Measurements from ENCODE around the gene LYPD5. TPM values are rescaled to one million over a fixed set of nuclear protein-coding genes. Genes with fewer than 3 reads are reported as not detected.
"Not testable (repeated sequence)": the region's sequence is repeated elsewhere in the genome, so short reads cannot be mapped to it uniquely, and the experiment has no call there.

The LYPD5 gene
- total RNA-seq, 1 donor from 2014 or later, result 1.3 TPM

GRCh38 chr19:43767316-43767715, 34.9 kb downstream of the LYPD5 start:
- Histone ChIP-seq H3K27me3 (ENCODE audit: low read depth) (peaks cover 10% of the 10 kb centered on the region), H3K27ac (replicated peaks) (no peak overlapping the region)
- intact Hi-C loops (cut with micrococcal nuclease), result no loop called here

GRCh38 chr19:43766755-43767043, 35.5 kb downstream of the LYPD5 start:
- H3K27me3 ChIP-seq (ENCODE audit: low read depth), result peaks cover 5% of the 10 kb centered on the region
- H3K9me3 ChIP-seq (replicated peaks), result no peaks in the 10 kb centered on the region
- intact Hi-C loops (cut with micrococcal nuclease), result no loop called here
- no peak for DNase-seq
- no peak overlapping the region for H3K27ac ChIP-seq (replicated peaks)
- H3K4me1 ChIP-seq, result no peaks in the 10 kb centered on the region
- no peak for TF ChIP-seq CTCF (IDR thresholded peaks at IDR 0.05; ENCODE audit: borderline replicate concordance)
- no peaks in the 10 kb centered on the region for H3K36me3 ChIP-seq
- no peak overlapping the region for H3K4me3 ChIP-seq

More at GRCh38 chr19:43767316-43767715, 34.9 kb downstream of the LYPD5 start:
- TF ChIP-seq CTCF (IDR thresholded peaks at IDR 0.05; ENCODE audit: borderline replicate concordance), result no peak
- no peaks in the 10 kb centered on the region for H3K4me1 ChIP-seq
- no peaks in the 10 kb centered on the region for H3K36me3 ChIP-seq
- H3K4me3 ChIP-seq, result no peak overlapping the region
- no peaks in the 10 kb centered on the region for H3K9me3 ChIP-seq (replicated peaks)
- DNase-seq, result no peak

DNA sequence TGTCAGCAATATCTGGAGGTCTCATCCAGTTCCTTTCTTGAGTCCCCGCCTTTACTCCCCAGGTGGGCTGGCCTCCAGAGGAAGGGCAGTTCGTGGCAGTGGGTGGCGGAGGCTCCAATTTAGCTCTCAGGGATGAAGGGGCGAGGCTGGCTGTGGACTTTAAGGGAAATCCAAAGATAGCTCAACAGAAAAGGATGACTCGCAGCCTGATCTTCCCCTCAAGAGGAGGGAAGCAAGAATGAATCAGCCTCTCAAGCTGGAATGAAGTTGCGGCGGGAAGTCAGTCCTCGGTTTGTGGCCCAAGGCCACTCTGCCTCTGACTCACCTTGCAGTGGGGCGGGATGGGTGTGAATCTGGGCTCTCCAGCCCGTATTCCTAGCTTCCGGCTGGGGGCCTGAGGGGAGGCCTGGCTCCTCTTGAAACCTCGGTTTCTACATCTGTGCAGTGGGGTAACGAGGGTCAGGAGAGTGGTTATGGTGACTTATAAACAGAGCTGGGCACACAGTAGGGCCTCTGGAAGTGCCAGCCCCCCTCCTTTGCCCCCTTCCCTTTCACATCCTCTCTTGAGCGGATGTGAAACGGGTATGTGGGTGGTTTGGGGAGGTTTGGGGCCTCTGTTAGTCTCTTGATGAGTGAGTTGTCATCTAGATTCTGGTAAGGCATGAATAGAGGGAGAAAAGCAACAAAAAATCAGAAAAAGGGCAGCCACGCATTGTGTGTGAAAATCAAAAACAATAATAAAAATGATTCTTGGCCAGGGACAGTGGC, 37.0 kb downstream of the LYPD5 start:
- peaks cover 5% of the 10 kb centered on the region for H3K27me3 ChIP-seq (ENCODE audit: low read depth)
- no peaks in the 10 kb centered on the region for H3K36me3 ChIP-seq
- H3K9me3 ChIP-seq (replicated peaks), result no peaks in the 10 kb centered on the region
- peak overlapping the region; percentile 23 for H3K27ac ChIP-seq (replicated peaks)
- H3K4me3 ChIP-seq, result no peak overlapping the region
- no peak for DNase-seq
- intact Hi-C loops (cut with micrococcal nuclease), result no loop called here
- H3K4me1 ChIP-seq, result no peaks in the 10 kb centered on the region
- no peak for TF ChIP-seq CTCF (IDR thresholded peaks at IDR 0.05; ENCODE audit: borderline replicate concordance)

- H3K36me3 ChIP-seq; H3K9me3 ChIP-seq (replicated peaks); intact Hi-C loops (cut with micrococcal nuclease); H3K27me3 ChIP-seq (ENCODE audit: low read depth); H3K4me3 ChIP-seq; H3K4me1 ChIP-seq; DNase-seq: not testable (repeated sequence)
- H3K27ac ChIP-seq (replicated peaks), result peak overlapping the region; percentile 23
These were observed 37.6 kb downstream of the LYPD5 start for GRCh38 chr19:43764684-43765083.

- no peak for TF ChIP-seq CTCF (IDR thresholded peaks at IDR 0.05; ENCODE audit: borderline replicate concordance)
- Histone ChIP-seq H3K4me1 (no peaks in the 10 kb centered on the region), H3K27ac (replicated peaks) (no peak overlapping the region), H3K9me3 (replicated peaks) (no peaks in the 10 kb centered on the region), H3K4me3 (no peak overlapping the region), H3K27me3 (ENCODE audit: low read depth) (peaks cover 5% of the 10 kb centered on the region), H3K36me3 (no peaks in the 10 kb centered on the region)
- intact Hi-C loops (cut with micrococcal nuclease), result no loop called here
- no peak for DNase-seq
These were observed 38.7 kb downstream of the LYPD5 start for GRCh38 chr19:43763473-43763939.

GRCh38 chr19:43762814-43763213, 39.4 kb downstream of the LYPD5 start:
- no peaks in the 10 kb centered on the region for H3K36me3 ChIP-seq
- no peaks in the 10 kb centered on the region for H3K9me3 ChIP-seq (replicated peaks)
- TF ChIP-seq CTCF (IDR thresholded peaks at IDR 0.05; ENCODE audit: borderline replicate concordance), result no peak
- intact Hi-C loops (cut with micrococcal nuclease), result no loop called here
- no peak for DNase-seq
- H3K27ac ChIP-seq (replicated peaks), result no peak overlapping the region
- H3K4me3 ChIP-seq, result no peak overlapping the region
- peaks cover 5% of the 10 kb centered on the region for H3K27me3 ChIP-seq (ENCODE audit: low read depth)
- no peaks in the 10 kb centered on the region for H3K4me1 ChIP-seq

All from left ventricle myocardium inferior (tissue), 1 donor.